Activated T-cell treated with anti-CD3 and anti-CD28 coated beads, Interleukin-2, amount 50 U/mL, for 72 hours (primary cell): ENCODE data around the gene OPCML. TPM values are rescaled to one million over a fixed set of nuclear protein-coding genes. Genes with fewer than 3 reads are reported as not detected.
"Not testable (repeated sequence)": the region's sequence is repeated elsewhere in the genome, so short reads cannot be mapped to it uniquely, and the experiment has no call there.

ENCODE experiments used
- ATAC-seq, 2 donors: fragments of 150-1000 bp; cut with Tn5 transposase; replicated peaks in 1 of 2; 2 replicates each; pipeline ENCODE4 v1.10.0; 2021; ENCODE audit warnings: moderate library complexity in 2 of 2, mild to moderate bottlenecking in 1 of 2
- DNase-seq, 2 donors: peaks; one replicate each; pipeline ENCODE4 v3.0.0; 2021 to 2022; ENCODE audit warnings: mixed read lengths in 1 of 2
- H3K27ac Mint-ChIP-seq: one replicate; pipeline ENCODE4 v1.8.0; 2022; ENCODE audit warnings: mild to moderate bottlenecking, moderate library complexity, mixed read lengths
- H3K27me3 Mint-ChIP-seq: one replicate; pipeline ENCODE4 v1.8.0; 2022; ENCODE audit warnings: low read depth, mixed read lengths
- H3K36me3 Mint-ChIP-seq, 2 donors: one replicate each; pipeline ENCODE4 v1.8.0; 2022; ENCODE audit warnings: mixed read lengths in 2 of 2, mild to moderate bottlenecking in 1 of 2; ENCODE audit not compliant: insufficient read depth in 2 of 2
- H3K4me1 Mint-ChIP-seq: one replicate; pipeline ENCODE4 v1.8.0; 2022; ENCODE audit warnings: low read depth, mixed read lengths
- H3K4me3 Mint-ChIP-seq, 2 donors: one replicate each; pipeline ENCODE4 v1.8.0; 2022; ENCODE audit warnings: mild to moderate bottlenecking in 2 of 2, mixed read lengths in 2 of 2, moderate library complexity in 2 of 2
- H3K9me3 Mint-ChIP-seq, 2 donors: one replicate each; pipeline ENCODE4 v1.8.0; 2022; ENCODE audit warnings: mixed read lengths in 2 of 2
- total RNA-seq, 2 donors: library from RNA; stranded (reverse); gene quantifications; one replicate each; pipeline ENCODE4 v1.2.3, GENCODE V29; 2022

Gene OPCML
- total RNA-seq, 2 donors from 2014 or later = not detected

- peaks cover 3 to 11% of the 10 kb centered on the region in 2 donors for H3K9me3 Mint-ChIP-seq
- peaks cover 6% of the 10 kb centered on the region for H3K27me3 Mint-ChIP-seq
- ATAC-seq (no peak), DNase-seq (no peak)
- no peaks in the 10 kb centered on the region for H3K4me1 Mint-ChIP-seq
- peaks cover 0 to 2% of the 10 kb centered on the region in 2 donors for H3K36me3 Mint-ChIP-seq
- no peak overlapping the region for H3K4me3 Mint-ChIP-seq
- H3K27ac Mint-ChIP-seq = no peak overlapping the region
These were observed 1126.6 kb downstream of the OPCML start for GRCh38 chr11:132405728-132406127.

GRCh38 chr11:132402071-132402684 lies 1130.1 kb downstream of the OPCML start:
- H3K9me3 Mint-ChIP-seq = peaks cover 3 to 16% of the 10 kb centered on the region in 2 donors
- peaks cover 6% of the 10 kb centered on the region for H3K27me3 Mint-ChIP-seq
- H3K36me3 Mint-ChIP-seq = peaks cover 0 to 6% of the 10 kb centered on the region in 2 donors
- DNase-seq (peak in 1 of 2 donors; percentile 4), ATAC-seq (peak in 1 of 2 donors; percentile 25)
- H3K4me1 Mint-ChIP-seq = no peaks in the 10 kb centered on the region
- H3K4me3 Mint-ChIP-seq = no peak overlapping the region
- H3K27ac Mint-ChIP-seq = no peak overlapping the region

- ATAC-seq = no peak
- H3K36me3 Mint-ChIP-seq = peaks cover 0 to 4% of the 10 kb centered on the region in 2 donors
- DNase-seq = no peak
- peaks cover 14 to 16% of the 10 kb centered on the region in 2 donors for H3K9me3 Mint-ChIP-seq
- H3K4me1 Mint-ChIP-seq = no peaks in the 10 kb centered on the region
- no peak overlapping the region for H3K27ac Mint-ChIP-seq
- no peak overlapping the region for H3K4me3 Mint-ChIP-seq
- H3K27me3 Mint-ChIP-seq = no peaks in the 10 kb centered on the region
These were observed 1136.0 kb downstream of the OPCML start for GRCh38 chr11:132396318-132396717.

GRCh38 chr11:132395434-132395833 lies 1136.9 kb downstream of the OPCML start:
- H3K4me1 Mint-ChIP-seq = no peaks in the 10 kb centered on the region
- no peak overlapping the region for H3K27ac Mint-ChIP-seq
- no peak overlapping the region for H3K4me3 Mint-ChIP-seq
- no peak for ATAC-seq
- DNase-seq = no peak
- H3K27me3 Mint-ChIP-seq = no peaks in the 10 kb centered on the region
- peaks cover 16 to 17% of the 10 kb centered on the region in 2 donors for H3K9me3 Mint-ChIP-seq
- peaks cover 0 to 4% of the 10 kb centered on the region in 2 donors for H3K36me3 Mint-ChIP-seq

- no peak for ATAC-seq
These were observed 1152.8 kb downstream of the OPCML start for GRCh38 chr11:132379540-132379939.

GRCh38 chr11:132373405-132374143 lies 1158.7 kb downstream of the OPCML start:
- Mint-ChIP-seq H3K9me3 (peaks cover 2 to 6% of the 10 kb centered on the region in 2 donors), H3K27ac (no peak overlapping the region), H3K4me1 (no peaks in the 10 kb centered on the region), H3K36me3 (no peaks in the 10 kb centered on the region), H3K27me3 (no peaks in the 10 kb centered on the region), H3K4me3 (no peak overlapping the region)
- ATAC-seq = no peak
- DNase-seq = no peak

More at GRCh38 chr11:132379540-132379939, 1152.8 kb downstream of the OPCML start:
- Mint-ChIP-seq H3K36me3 (peaks cover 4% of the 10 kb centered on the region in 2 donors), H3K4me1 (no peaks in the 10 kb centered on the region), H3K27ac (no peak overlapping the region), H3K4me3 (no peak overlapping the region), H3K9me3 (peaks cover 5 to 8% of the 10 kb centered on the region in 2 donors), H3K27me3 (no peaks in the 10 kb centered on the region)
- DNase-seq = no peak

GRCh38 chr11:132370114-132370513 lies 1162.2 kb downstream of the OPCML start:
- H3K27ac Mint-ChIP-seq, H3K27me3 Mint-ChIP-seq, ATAC-seq, H3K36me3 Mint-ChIP-seq, H3K4me3 Mint-ChIP-seq, H3K4me1 Mint-ChIP-seq, H3K9me3 Mint-ChIP-seq, DNase-seq: not testable (repeated sequence)

- no peak for ATAC-seq
- Mint-ChIP-seq H3K4me1 (no peaks in the 10 kb centered on the region), H3K9me3 (peaks cover 2 to 11% of the 10 kb centered on the region in 2 donors), H3K36me3 (peaks cover 2% of the 10 kb centered on the region in 2 donors), H3K27ac (no peak overlapping the region), H3K27me3 (no peaks in the 10 kb centered on the region), H3K4me3 (no peak overlapping the region)
- no peak for DNase-seq
These were observed 1165.0 kb downstream of the OPCML start for GRCh38 chr11:132367293-132367692.

GRCh38 chr11:132365650-132366049 lies 1166.7 kb downstream of the OPCML start:
- DNase-seq = no peak
- Mint-ChIP-seq H3K9me3 (peaks cover 2 to 11% of the 10 kb centered on the region in 2 donors), H3K4me3 (no peak overlapping the region), H3K4me1 (no peaks in the 10 kb centered on the region), H3K36me3 (peaks cover 2% of the 10 kb centered on the region in 2 donors), H3K27me3 (no peaks in the 10 kb centered on the region), H3K27ac (no peak overlapping the region)
- no peak for ATAC-seq
